Cardiac muscle cell (in vitro differentiated cells and primary cell): ENCODE measurements around the gene BRF1. TPM values are rescaled to one million over a fixed set of nuclear protein-coding genes. Genes with fewer than 3 reads are reported as not detected.
A peak's percentile ranks its signal among the peaks of the same experiment; 100 is the strongest.
"Not testable (repeated sequence)": the region's sequence is repeated elsewhere in the genome, so short reads cannot be mapped to it uniquely, and the experiment has no call there.

Experiments used
- DNase-seq, 2 donors: peaks; one replicate each; pipeline versions ENCODE4 v3.0.0 to v3.0.0-alpha.2; 2010 to 2017; ENCODE audit warnings: low read depth in 1 of 2, low spot score in 1 of 2
- H3K27ac ChIP-seq: fragments of 200-600 bp; sonication (generic); 2 replicates; pipeline ENCODE4 v1.5.1; 2016
- H3K27me3 ChIP-seq: fragments of 200-600 bp; sonication (generic); 2 replicates; pipeline ENCODE4 v1.6.0; 2016; ENCODE audit warnings: control low read depth
- H3K36me3 ChIP-seq: fragments of 200-600 bp; sonication (generic); 2 replicates; pipeline ENCODE4 v1.5.1; 2016; ENCODE audit warnings: control low read depth
- H3K4me1 ChIP-seq: fragments of 200-600 bp; sonication (generic); 2 replicates; pipeline ENCODE4 v1.8.1; 2017; ENCODE audit warnings: low read depth, mild to moderate bottlenecking, mixed run types
- H3K4me3 ChIP-seq: fragments of 200-600 bp; sonication (generic); 2 replicates; pipeline ENCODE4 v1.5.1; 2016; ENCODE audit warnings: mild to moderate bottlenecking
- H3K9me3 ChIP-seq: fragments of 200-600 bp; sonication (generic); 2 replicates; pipeline ENCODE4 v1.5.1; 2017; ENCODE audit warnings: low read depth, mild to moderate bottlenecking, control low read depth
- polyA plus RNA-seq: library from polyadenylated mRNA; unstranded; fragments of >200 nt; fragmentation: Nextera tagmentation; extraction: Ambion mirVana; gene quantifications from 2 replicates; pipeline ENCODE4 v1.2.1, GENCODE V29; 2016
- total RNA-seq: library from RNA; depleted of rRNA; stranded (reverse); fragments of >200 nt; gene quantifications from 2 replicates; pipeline ENCODE4 v1.2.3, GENCODE V29; 2016
- TF ChIP-seq, protein P1 (sequence below): IDR thresholded peaks from 2 replicates; pipeline ENCODE4 v1.5.1; 2012; ENCODE audit warnings: low read depth, mild to moderate bottlenecking, low read length

Gene BRF1
- total and polyA plus RNA-seq, 2 experiments from 2014 or later: 26.6 to 82.2 TPM

DNA sequence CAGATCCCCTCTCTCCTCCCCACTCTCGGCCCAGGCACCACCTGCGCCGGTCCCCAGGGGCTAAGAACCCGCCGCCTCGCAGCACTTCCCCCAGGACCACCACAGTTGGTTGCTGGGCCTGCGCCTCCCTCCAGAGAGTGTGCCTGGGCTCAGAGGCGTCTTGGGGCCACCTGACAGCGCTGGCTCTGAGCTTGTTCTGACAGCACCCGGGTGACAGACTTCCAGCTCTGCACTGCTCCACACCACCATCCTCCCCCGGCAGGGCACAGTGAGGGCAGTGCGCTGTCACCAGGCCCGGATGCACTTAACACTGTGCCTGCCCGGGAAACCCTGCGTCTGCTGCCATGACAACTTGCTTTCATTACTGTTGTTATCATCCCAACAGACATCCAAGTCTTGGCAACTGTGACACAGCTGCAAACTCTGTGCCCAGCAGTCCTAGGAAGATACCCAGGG is 6.6 kb downstream of the BRF1 start:
- TF ChIP-seq, protein P1, sequence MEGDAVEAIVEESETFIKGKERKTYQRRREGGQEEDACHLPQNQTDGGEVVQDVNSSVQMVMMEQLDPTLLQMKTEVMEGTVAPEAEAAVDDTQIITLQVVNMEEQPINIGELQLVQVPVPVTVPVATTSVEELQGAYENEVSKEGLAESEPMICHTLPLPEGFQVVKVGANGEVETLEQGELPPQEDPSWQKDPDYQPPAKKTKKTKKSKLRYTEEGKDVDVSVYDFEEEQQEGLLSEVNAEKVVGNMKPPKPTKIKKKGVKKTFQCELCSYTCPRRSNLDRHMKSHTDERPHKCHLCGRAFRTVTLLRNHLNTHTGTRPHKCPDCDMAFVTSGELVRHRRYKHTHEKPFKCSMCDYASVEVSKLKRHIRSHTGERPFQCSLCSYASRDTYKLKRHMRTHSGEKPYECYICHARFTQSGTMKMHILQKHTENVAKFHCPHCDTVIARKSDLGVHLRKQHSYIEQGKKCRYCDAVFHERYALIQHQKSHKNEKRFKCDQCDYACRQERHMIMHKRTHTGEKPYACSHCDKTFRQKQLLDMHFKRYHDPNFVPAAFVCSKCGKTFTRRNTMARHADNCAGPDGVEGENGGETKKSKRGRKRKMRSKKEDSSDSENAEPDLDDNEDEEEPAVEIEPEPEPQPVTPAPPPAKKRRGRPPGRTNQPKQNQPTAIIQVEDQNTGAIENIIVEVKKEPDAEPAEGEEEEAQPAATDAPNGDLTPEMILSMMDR: no peak
- Histone ChIP-seq H3K27me3 (no peaks in the 10 kb centered on the region), H3K4me1 (no peaks in the 10 kb centered on the region), H3K27ac (no peak overlapping the region), H3K9me3 (no peaks in the 10 kb centered on the region), H3K36me3 (no peaks in the 10 kb centered on the region), H3K4me3 (no peak overlapping the region)
- DNase-seq: peak in 1 of 2 donors; percentile 47

DNA sequence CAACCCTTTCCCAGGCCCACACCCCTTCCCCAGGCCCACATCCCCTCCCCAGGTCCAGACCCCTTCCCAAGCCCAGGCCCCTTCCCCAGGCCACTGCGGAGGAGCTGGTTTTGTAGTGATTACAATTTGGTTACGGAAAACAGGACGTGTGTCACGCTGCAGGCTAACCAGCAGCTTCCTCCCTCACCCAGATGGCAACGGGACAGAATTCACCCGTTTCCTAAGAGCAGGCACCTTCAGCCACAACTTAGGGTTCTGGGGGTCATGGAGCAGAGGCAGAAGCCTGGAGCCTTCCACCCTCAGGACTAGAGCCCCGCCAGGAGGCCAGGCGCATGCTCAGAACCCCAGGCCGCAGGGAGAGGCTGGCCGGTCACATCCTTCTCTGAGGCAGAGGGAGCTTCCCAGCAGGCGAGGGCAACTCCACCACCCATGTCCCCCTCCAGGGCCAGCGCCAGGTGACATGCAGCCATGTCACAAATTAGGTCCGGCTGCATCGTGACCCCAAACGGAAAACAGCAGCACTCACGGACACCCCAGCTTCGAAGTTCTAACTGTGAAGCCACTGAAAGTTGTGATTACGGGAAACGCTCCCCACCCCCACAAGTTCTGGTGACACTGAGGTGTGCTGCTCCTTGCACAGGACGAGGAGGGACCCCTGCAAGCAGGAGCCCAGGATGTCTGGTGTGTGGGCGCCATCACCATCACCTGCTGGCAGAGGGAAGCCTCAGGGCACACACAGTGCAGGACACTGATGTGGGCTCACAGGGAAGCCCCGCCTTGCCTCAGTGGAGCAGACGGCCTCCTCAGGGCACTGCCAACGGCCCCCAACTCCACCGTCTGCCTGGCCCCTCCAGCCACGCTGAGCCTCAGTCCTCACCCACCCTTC is 7.7 kb downstream of the BRF1 start:
- H3K4me3 ChIP-seq: no peak overlapping the region
- H3K36me3 ChIP-seq: no peaks in the 10 kb centered on the region
- no peaks in the 10 kb centered on the region for H3K9me3 ChIP-seq
- no peak for DNase-seq
- no peak overlapping the region for H3K27ac ChIP-seq
- TF ChIP-seq, protein P1: no peak
- H3K4me1 ChIP-seq: no peaks in the 10 kb centered on the region
- no peaks in the 10 kb centered on the region for H3K27me3 ChIP-seq

DNA sequence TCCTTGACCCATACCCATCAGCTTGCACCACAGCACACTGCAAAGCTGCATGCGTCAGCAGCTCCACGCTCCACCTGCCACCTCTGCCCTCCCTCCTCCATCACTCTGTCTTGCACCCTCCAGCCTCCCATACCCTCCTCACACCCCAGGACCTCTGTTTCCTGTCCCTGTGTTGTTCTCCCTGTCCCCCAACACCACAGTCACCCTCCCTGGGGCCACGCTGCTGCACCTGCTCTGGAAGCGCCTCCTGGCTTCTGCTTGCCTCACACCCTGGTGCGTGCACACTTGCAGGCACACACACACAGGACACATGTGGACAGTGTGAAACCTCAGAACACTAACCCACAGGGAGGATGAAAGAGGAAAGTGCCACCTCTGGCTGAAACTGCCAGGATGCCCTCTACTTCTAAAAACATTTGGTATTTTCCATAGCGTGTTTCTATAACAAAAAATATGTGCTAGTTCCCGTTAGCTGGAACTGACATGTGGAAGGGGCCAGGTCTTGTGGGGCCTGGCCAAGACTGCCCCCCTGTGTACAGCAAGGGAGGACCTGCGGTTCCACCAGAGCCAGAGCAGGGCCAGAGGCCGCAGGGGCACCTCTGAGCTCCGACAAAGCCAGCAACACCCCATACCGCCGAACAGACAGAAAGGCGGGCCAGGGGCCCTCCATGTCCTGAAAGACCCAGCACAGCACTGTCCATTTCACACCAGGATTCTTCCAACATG is 10.0 kb downstream of the BRF1 start:
- TF ChIP-seq, protein P1: no peak
- no peaks in the 10 kb centered on the region for H3K36me3 ChIP-seq
- H3K4me1 ChIP-seq: no peaks in the 10 kb centered on the region
- H3K4me3 ChIP-seq: no peak overlapping the region
- no peaks in the 10 kb centered on the region for H3K27me3 ChIP-seq
- H3K27ac ChIP-seq: no peak overlapping the region
- no peak for DNase-seq
- no peaks in the 10 kb centered on the region for H3K9me3 ChIP-seq

DNA sequence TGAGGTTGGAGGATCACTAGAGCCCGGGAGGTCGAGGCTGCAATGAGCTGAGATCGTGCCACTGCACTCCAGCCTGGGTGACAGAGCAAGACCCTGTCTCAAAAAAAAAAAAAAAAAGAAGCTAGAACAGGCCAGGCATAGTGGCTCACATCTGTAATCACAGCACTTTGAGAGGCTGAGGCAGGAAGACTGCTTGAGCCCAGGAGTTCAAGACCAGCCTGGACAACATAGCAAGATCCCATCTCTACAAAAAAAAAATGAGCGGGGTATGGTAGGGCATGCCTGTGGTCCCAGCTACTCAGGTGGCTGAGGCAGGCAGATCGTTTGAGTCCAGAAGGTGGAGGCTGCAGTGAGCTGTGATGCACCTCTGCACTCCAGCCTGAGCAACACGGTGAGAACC is 11.9 kb downstream of the BRF1 start:
- not testable (repeated sequence) for H3K36me3 ChIP-seq, H3K4me3 ChIP-seq, H3K4me1 ChIP-seq, H3K9me3 ChIP-seq, DNase-seq, H3K27me3 ChIP-seq, H3K27ac ChIP-seq

DNA sequence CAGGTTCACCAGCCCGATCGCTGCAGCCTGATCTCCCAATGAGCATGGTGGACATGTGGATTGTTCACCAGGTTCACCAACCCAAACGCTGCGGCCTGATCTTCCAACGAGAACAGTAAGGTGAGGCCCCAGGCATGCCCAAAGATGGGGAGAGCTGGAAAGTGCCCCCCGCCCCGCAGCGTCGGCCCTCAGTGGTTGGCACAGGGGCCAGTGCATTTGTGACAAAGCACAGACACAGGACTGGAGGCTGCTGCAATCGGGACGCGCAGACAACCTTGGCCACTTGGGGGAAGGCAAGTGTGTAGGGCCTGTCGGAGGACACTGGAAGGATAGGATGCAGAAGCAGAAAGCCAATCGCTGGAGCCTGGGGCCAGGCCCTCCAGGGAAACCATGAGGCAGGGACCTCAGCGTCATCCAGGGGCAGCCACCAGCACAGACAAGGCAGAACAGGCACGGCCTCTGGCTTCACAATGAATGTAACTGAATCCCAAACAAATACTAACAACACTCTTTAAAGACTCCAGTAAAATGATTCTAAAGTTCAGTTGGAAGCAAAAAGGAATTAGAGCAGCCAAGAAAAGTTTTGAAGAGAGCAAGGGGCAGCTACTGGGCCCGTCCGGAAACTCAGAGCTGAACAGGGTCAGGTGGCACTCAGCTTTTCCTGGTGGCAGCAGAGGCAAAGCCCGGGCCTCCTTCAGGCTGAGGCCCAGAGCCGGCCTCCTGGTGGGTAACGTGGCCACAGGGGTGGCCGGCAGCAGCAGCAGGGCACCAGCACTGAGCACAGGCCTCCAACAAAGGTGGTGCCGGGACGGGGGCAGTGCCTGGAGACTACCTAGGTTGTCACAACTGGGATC is 13.3 kb downstream of the BRF1 start:
- no peak for DNase-seq
- no peak overlapping the region for H3K27ac ChIP-seq
- H3K36me3 ChIP-seq: no peaks in the 10 kb centered on the region
- TF ChIP-seq, protein P1: no peak
- no peaks in the 10 kb centered on the region for H3K4me1 ChIP-seq
- no peaks in the 10 kb centered on the region for H3K9me3 ChIP-seq
- H3K27me3 ChIP-seq: no peaks in the 10 kb centered on the region
- H3K4me3 ChIP-seq: no peak overlapping the region
